GM18907 (cell line): ENCODE measurements around the gene SMURF2.
"Not testable (repeated sequence)": the region's sequence is repeated elsewhere in the genome, so short reads cannot be mapped to it uniquely, and the experiment has no call there.

Source experiments
- ATAC-seq: cut with Tn5 transposase; IDR thresholded peaks from one replicate; pipeline ENCODE4 v1.9.1; 2021; ENCODE audit warnings: mild to moderate bottlenecking, moderate library complexity; ENCODE audit not compliant: unreplicated experiment

The SMURF2 gene

DNA sequence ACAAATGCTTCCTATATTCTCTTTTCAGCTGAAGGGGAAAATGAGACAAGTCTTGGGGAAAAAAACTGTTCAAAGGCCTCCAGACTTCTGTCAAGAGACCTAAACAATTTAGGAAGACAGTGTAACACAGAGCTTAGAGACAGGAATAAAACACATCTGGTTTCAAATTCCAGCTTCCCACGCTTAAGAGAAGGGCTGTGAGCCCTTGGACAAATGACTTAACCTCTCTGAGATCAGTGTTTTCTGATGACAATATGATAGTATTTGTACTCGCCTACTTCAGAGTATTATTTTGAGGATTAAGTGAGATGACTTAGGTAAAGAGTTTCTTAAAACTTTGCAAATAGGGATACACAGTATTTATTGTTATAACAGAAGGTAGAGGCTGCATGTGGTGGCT, 29.5 kb downstream of the SMURF2 start:
- no peak for ATAC-seq

DNA sequence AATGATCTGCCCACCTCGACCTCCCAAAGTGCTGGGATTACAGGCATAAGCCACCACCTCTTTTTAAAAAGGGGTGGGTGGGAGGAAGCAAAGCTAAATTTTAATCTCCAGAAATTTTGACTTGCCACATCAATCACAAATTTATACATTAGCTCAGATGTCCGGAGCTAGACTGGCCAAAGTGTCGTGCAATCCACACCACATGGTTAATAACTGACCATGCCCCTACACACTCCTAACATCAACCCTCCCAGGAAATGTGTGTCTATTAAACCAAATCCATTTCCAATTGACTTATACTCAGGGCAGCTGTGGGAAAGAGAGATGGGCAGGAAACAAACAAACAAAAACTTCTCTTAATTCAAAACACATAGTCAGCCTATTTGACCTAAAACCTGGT, 29.9 kb downstream of the SMURF2 start:
- no peak for ATAC-seq

DNA sequence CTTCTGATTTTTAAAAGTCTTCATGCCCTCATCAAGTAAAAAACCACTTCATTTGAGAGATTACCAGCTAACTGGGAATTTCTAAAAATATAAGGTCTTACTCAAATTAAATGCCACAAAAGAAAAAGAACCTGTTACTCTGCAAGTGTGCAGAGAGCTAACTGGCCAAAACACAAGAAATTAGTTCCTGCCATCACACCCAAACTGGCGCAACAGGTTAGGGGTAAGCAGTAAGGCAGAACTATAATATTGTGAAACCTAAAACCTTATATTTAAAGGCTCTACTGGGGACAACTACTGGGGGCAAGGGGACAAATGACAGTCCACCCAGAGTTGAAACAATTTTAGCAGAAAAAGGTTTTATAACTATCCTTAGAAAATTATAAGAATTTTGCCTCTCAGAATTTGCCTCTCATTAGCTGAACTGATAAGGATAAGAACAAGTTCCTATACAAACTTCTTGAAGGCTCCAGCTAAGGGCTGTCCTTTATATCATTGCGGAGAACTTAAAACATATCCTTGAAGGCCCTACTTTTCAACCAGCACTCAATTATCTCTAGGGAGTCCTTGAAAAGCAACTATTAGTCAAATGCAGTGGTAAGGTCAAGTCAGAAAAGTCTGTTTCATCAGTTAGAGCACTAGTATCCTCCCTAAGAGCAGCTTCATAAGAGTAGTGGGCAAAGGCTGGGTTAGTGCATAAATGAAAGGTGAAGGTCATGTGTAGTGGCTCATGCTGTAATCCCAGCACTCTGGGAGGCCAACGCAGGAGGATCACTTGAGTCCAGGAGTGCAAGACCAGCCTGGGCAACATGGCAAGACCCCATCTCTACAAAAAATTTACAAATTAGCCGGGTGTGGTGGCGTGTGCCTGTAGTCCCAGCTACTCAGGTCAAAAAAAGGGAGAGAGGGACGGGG, 31.5 kb downstream of the SMURF2 start:
- no peak for ATAC-seq

DNA sequence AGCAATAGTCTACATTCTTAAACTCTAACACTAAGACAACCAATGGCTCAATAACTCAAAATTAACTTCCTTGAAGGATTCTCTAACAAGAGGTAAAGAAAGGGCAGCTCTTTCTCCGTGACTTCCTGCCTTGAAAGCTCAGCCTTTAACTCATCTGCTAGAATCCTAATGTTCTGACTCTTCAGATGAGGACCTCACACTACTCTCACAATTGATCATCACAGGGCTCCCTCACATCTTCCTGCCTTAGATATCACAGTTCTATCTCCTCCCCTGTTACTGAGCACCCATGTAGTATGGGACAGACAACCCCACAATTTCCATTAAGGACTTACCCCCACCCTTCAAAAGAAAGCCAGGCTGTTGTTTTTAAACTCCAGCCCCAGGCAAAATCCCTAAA, 33.5 kb downstream of the SMURF2 start:
- peak; percentile 74 for ATAC-seq

DNA sequence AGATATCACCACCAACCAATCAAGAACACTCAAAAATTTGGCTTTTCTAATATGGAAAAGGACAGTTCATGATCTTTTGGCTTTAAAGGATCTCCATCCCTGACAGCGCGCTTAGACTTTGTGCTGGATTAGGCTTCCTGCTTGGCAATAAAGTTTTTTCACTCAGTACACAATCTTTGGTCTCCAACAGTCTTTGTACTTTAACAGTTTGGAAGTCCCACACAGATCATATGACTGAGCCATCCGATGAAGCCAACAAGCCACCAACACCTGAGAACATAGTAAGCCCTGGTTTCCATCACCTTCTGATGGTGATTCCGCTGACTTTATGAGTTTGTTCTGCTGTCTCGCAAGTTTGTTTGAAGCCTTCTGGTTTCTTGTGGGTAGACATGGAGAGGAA, 34.3 kb downstream of the SMURF2 start:
- no peak for ATAC-seq

DNA sequence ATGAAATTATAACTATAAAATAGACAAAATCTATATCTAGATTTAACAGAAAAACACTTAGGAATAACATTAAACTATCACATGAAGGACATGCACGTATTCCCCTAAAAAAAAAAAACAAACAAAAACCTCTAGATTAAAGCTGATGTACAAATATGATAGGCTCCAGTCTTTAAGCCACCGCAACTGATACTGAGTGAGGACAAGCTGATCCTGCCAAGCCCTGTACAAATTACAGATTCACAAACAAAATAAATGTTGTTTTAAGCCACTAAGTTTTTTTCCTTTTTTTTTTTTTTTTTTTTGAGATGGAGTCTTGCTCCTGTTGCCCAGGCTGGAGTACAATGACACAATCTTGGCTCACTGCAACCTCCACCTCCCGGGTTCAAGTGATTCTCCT, 35.3 kb downstream of the SMURF2 start:
- ATAC-seq, result no peak

DNA sequence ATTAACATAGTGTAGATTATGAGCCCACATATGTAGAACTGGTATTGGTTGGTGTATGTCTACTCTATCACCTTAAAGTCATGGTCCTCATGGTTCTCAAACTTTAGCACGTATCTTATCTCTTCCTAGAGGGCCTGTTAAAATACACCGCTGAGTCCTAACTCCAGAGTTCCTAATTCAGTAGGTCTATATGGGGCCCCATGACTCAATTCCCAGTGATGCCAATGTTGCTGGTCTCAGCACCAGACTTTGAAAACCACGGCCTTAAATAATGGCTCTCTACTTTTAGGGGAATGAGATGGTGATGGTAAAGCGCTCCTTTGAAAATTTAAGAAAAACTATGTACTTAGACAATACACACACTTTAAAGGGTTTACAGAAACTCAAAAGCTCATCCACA, 36.6 kb downstream of the SMURF2 start:
- no peak for ATAC-seq

DNA sequence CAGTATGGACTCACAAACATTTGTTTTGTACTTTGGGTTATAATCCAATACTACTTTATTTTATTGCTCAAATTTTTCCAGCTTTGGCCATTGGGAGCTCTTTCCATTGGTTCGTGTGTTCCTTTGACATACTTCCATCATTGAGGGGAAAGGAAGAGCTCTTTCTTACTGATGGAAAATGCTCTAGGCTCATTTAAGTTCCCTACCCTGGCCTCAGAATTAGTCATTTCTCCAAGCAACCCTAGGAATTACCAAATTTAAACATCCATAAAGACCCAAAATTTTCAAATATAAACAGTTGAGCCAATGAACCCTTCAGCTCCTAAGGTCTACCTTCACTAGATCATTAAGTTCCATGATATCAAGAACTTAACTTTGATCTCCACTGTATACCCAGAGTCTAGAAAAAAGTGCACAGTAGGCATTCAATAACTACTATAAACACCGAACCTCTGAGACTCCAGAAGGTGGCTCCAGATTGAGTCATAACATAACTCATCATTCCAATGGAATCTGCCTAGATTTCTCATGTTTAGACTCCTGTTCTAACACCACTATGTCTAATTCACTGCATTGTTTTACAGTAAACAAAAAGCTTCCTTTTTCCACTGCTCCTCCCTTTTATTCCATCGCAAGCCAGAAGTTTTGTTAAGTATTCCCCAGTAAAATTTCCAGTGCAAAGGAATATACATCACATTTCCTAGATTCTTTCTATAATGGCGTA, 39.0 kb downstream of the SMURF2 start:
- ATAC-seq, result no peak

DNA sequence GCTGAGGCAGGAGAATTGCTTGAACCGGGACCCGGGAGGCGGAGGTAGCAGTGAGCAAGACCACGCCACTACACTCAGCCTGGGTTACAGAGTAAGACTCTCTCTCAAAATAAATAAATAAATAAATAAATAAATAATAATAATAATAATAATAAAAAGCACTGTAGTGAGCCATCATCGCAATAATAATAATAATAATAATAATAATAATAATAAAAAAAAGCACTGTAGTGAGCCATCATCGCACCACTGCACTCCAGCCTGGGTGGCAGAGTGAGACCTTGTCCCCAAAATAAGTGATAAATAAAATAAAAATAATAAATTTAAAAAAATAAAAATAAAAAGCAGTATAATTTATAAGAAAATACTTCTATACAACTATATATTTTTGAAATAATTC, 40.3 kb downstream of the SMURF2 start:
- no peak for ATAC-seq

DNA sequence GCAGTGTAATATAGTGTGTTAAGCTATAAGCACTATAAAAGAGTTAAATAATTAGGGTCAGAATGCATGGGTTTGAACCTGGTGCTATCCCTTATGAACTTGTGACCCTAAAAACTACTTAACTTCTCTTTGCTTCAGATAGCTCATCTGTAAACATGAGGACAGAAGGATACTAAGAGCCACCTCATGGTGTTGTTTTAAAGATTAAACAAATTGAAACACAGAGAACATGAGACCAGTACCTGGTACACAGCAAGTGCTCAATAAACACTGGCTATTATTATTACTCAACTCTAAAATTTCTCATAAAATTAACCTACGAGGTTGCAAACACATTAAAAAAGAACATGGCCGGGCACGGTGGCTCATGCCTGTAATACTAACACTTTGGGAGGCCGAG, 43.3 kb downstream of the SMURF2 start:
- no peak for ATAC-seq

DNA sequence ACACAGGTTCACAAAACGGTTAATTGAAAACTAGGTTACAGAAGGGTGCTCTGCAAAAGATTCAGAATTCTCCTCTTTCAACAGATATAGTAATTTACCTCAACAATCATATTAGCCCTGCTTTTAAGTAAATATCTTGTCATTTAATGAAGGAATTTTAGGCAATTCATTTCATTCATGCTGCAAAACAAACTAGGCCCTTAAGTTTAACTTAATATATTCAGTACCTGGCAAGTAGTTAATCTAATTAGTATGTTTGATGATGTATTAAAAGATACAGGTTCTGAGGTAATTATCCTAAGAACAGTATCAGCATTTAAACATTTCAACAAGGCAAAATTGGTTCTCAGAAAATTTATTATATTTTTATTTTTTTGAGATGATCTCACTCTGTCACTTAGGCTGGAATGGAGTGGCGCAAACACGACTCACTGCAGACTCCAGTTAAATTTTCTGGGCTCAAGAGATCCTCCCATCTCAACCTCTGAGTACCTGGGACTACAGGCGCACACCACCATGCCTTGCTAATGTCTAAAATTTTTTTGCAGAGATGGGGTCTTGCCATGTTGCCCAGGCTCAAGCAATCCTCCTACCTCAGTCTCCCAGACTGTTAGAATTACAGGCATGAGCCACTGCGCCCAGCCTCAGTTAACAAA, 44.9 kb downstream of the SMURF2 start:
- no peak for ATAC-seq

DNA sequence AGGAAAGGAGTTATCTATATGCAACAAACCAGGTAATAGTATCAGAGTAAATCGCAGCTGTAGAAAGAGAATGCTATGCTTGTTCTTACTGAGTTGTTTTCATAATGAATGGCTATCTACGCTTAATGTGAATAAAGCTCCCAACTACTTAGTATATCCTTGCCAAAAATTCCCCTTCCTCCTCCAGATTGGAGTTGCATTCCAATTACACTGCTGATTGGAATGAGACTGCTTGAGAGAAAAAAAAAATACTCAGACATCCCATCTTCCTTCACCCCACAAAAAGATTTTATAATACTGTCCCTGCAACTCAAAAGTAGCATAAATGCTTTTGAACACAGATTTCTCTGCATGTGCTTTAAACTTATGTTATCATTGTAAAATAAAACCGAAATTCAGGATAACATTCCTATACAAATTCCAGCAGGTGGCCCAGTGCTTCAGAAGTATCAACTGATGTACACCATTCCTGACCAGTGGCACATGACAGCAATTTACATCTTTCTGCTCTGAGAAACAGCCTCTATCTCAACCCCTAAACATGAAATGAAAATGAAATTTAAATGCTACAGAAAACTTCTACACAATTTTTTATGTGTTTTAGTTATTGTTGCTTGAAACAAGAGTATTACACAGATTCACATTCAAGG, 47.0 kb downstream of the SMURF2 start:
- ATAC-seq, result no peak

DNA sequence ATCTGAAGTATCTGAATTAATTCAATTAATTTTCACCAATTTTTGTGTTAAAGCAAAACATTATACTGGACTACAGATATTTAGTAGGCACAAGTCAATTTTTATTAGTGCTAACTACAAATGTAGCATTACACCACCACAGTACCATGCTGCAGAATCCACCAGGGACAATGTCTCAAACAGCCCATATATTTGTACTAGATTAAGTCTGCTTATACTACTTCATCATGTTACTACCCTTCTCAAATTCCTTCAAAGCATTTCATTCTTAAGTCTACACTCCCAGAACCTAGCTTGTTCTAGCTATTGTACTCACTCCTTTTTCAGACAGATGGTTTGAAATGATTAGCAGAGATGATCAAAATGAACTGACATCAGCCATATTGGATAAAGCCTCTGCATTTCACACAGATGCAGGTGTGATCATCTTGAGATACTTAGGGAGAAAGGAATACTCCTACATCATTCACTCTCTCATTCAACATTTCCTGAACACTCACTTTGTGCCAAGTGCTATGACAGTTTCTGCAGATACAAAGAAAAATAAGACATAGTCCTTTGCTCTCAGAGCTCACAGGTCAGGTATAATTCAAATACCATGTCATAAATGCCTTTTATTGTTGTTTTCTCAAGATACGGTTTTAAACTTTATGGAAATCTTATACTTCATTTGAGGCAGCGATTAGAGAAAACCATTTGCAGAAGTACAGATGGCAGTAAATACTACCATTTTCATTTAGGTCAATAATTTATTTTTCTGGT, 47.7 kb downstream of the SMURF2 start:
- no peak for ATAC-seq

DNA sequence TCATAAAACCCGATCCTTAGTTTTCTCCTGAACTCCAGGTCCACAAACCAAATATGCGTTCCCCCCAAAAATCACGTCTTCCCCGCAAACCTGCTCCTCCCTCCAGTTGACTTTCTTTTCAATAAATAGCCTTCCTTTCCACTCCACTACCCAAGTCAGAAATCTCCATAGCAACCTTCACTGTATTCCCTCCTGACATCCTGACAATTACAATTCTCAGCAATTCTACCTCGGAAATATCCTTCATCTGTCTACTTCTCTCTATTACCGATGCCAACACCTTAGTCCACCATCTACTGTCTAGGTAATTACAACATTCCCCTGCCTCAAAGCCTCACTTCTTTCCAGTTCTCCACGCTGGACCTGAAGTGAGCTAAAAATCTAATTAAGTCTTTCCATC, 50.7 kb downstream of the SMURF2 start:
- ATAC-seq, result no peak

DNA sequence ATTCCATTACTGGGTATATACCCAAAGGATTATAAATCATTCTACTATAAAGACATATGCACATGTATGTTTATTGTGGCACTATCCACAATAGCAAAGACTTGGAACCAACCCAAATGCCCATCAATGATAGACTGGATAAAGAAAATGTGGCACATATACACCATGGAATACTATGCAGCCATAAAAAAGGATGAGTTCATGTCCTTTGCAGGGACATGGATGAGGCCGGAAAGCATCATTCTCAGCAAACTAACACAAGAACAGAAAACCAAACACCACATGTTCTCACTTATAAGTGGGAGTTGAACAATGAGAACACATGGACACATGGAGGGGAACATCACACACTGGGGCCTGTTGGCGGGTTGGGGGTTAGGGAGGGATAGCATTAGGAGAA, 51.9 kb downstream of the SMURF2 start:
- ATAC-seq, result not testable (repeated sequence)

DNA sequence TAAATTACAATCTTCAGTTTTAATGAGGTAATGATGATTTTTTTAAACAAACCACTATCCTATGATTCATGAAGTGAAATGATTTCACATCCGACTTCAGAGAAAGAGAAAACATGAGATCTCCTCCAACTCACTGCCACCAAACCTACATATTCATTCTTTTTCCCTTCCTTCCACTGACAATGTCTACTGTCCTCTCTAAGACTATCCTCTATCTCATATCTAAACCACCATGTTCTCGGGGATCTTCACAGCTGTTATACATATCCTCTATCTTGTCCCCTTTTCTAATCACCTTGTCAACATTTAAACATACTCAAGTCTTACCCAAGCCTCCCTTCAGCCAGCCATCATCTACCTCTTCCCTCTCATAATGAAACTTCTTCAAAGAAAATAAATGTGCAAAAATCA, 53.5 kb downstream of the SMURF2 start:
- ATAC-seq, result no peak

DNA sequence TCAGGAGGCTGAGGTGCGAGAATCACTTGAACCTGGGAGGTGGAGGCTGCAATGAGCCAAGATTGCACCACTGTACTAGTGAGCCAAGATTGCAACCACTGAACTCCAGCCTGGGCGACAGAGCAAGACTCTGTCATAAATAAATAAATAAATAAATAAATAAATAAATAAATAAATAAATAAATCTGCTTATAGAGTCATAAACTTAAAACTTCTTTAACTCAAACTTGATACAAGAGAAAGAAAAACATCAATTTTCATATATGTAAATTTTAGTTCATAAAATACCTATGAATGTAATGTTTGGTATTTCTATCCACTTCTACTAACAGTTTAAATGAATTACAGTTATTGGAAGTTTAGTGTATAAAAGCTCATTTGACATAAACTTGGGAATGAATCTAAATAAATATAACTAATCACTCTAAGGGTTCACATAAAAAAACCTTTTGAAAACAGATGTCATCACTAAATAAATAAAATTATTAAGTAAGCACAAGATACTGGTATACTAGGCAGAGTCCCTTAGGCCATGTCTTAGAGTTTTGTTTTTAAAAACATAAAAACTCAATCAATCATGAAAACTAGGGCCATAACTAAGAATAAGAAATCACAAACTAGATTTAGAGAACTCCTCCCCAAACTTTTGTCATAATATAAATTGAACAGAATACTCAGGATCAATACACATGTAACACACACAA, 54.1 kb downstream of the SMURF2 start:
- no peak for ATAC-seq

DNA sequence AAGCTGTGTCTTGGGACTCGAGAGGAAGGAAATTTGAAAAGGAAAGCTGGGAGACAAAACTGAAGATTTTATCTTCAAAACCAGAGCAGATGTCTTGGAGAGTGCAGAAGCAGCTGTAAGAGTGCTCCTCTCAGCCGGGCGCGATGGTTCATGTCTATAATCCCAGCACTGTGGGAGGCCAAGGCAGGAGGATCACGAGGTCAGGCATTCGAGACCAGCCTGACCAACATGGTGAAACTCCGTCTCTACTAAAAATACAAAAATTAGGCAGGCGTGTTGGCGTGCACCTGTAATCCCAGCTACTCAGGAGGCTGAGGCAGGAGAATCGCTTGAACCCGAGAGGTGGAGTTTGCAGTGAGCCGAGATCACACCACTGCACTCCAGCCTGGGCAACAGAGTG, 57.6 kb downstream of the SMURF2 start:
- ATAC-seq, result not testable (repeated sequence)

DNA sequence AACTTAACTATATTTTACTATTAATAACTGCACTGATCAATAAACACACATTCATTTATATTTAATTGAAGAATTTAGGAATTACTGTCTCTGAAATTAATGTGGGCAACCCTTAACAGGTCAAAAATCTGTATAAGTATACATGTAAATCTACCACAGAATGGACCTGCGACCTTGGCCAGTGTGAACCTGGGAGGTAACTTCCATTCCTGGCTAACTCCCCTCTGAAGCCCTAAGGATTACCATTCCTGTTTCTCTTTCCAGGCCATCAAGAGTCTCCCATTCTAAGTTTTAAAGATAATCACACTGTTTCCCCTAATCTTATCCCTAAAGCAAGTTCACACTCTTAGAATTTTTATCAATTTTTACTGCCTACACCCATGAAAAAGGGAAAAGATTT, 58.1 kb downstream of the SMURF2 start:
- no peak for ATAC-seq

DNA sequence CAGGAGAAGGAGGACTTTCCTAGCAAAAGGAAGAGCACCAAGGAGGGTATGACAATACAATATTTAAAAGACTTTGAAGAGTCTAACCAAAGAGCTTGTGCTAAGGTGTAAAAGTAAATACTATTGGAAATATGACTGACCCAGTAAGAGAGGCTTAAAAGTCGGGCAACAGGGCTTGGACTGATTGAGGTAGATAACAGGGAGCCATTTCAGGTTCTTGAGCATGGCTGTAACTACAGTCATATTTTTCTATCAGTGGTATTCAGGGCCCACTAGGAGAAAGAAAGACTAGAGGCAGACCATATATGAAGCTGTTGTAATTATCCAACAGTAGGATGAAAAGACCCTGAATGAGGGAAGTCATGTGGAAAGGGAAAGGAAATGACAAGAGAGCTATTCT, 62.3 kb downstream of the SMURF2 start:
- no peak for ATAC-seq
